ENCODE measurements around the gene CLSTN2.

Gene CLSTN2

DNA sequence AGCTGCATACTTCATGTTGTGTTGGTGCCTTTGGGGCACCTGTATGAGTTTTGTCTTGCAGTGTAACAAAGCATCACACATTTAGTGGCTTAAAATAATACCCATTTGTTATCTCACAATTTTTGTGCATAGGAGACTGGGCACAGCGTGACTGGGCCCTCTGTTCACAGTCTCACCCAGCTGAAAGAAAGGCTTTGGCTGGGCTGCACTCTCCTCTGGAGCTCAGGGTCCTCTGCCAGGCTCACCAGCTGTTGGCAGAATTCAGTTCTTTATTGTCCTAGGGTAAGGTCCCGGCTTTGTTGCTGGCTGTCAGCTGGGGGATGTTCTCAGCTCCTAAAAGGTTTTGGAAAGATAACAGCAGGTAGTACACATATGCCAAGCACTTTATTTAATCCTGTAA is 263.3 kb downstream of the CLSTN2 start:
- no peaks in the 10 kb centered on the region for H3K9me3 ChIP-seq
- H3K4me1 ChIP-seq, result no peaks in the 10 kb centered on the region
- no peak for DNase-seq
- H3K36me3 ChIP-seq, result no peaks in the 10 kb centered on the region
- no peak overlapping the region for H3K4me3 ChIP-seq
- H3K27ac ChIP-seq, result no peak overlapping the region
- intact Hi-C loops (cut with DNase I; ENCODE audit: low total_unique reads), result no loop called here
- TF ChIP-seq, protein P1, sequence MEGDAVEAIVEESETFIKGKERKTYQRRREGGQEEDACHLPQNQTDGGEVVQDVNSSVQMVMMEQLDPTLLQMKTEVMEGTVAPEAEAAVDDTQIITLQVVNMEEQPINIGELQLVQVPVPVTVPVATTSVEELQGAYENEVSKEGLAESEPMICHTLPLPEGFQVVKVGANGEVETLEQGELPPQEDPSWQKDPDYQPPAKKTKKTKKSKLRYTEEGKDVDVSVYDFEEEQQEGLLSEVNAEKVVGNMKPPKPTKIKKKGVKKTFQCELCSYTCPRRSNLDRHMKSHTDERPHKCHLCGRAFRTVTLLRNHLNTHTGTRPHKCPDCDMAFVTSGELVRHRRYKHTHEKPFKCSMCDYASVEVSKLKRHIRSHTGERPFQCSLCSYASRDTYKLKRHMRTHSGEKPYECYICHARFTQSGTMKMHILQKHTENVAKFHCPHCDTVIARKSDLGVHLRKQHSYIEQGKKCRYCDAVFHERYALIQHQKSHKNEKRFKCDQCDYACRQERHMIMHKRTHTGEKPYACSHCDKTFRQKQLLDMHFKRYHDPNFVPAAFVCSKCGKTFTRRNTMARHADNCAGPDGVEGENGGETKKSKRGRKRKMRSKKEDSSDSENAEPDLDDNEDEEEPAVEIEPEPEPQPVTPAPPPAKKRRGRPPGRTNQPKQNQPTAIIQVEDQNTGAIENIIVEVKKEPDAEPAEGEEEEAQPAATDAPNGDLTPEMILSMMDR (IDR thresholded peaks at IDR 0.05), result no peak
- no peaks in the 10 kb centered on the region for H3K27me3 ChIP-seq

DNA sequence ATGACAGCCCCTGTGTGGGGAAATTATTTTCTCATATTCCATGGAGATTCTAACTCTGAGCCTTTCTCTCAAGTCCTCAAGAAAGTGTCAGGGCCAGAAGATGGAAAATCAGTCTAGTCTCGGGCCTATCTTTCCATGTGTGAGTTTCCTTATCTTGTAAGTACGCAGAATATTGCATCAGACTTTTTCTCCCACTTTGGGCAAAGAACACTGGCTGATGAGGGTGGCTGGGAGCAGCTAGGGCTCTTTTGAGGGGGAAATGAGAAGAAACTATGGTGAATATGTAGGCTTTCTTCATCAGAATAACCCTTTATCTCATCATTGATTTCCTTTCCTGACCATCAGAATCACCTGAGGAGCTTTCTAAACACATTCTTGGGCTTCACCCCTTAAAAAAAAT is 264.0 kb downstream of the CLSTN2 start:
- no peak for DNase-seq
- no peak overlapping the region for H3K27ac ChIP-seq
- H3K9me3 ChIP-seq, result no peaks in the 10 kb centered on the region
- no peaks in the 10 kb centered on the region for H3K4me1 ChIP-seq
- no peaks in the 10 kb centered on the region for H3K36me3 ChIP-seq
- TF ChIP-seq, protein P1 (IDR thresholded peaks at IDR 0.05), result no peak
- no peaks in the 10 kb centered on the region for H3K27me3 ChIP-seq
- intact Hi-C loops (cut with DNase I; ENCODE audit: low total_unique reads), result no loop called here
- H3K4me3 ChIP-seq, result no peak overlapping the region

DNA sequence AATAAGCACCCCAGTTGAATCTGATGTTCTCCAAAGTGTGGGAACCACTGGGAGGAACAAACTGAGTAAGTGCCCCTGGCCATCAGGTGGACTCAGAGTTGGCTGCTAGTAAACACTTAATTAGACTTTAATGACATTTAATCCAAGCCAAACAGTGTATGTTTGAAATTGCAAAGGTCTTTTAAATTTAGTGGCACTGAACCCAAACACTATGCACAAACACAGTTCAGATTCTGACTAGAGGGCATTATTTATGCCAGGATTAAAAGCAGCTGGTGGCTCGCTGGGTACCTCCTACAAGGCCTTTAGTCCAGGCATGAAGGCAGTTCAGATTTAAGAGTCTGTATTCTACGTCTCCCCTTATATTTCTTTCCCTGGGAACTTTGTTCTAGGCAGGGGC is 264.8 kb downstream of the CLSTN2 start:
- Histone ChIP-seq H3K27ac (no peak overlapping the region), H3K4me1 (no peaks in the 10 kb centered on the region), H3K9me3 (no peaks in the 10 kb centered on the region), H3K4me3 (no peak overlapping the region), H3K27me3 (no peaks in the 10 kb centered on the region), H3K36me3 (no peaks in the 10 kb centered on the region)
- TF ChIP-seq, protein P1 (IDR thresholded peaks at IDR 0.05), result no peak
- no peak for DNase-seq
- intact Hi-C loops (cut with DNase I; ENCODE audit: low total_unique reads), result no loop called here

GRCh38 chr3:140203510-140203909 is 268.5 kb downstream of the CLSTN2 start:
- Histone ChIP-seq H3K4me1 (no peaks in the 10 kb centered on the region), H3K27ac (no peak overlapping the region), H3K36me3 (no peaks in the 10 kb centered on the region), H3K27me3 (no peaks in the 10 kb centered on the region), H3K9me3 (no peaks in the 10 kb centered on the region), H3K4me3 (no peak overlapping the region)
- no peak for DNase-seq
- TF ChIP-seq, protein P1 (IDR thresholded peaks at IDR 0.05), result no peak
- intact Hi-C loops (cut with DNase I; ENCODE audit: low total_unique reads), result no loop called here

DNA sequence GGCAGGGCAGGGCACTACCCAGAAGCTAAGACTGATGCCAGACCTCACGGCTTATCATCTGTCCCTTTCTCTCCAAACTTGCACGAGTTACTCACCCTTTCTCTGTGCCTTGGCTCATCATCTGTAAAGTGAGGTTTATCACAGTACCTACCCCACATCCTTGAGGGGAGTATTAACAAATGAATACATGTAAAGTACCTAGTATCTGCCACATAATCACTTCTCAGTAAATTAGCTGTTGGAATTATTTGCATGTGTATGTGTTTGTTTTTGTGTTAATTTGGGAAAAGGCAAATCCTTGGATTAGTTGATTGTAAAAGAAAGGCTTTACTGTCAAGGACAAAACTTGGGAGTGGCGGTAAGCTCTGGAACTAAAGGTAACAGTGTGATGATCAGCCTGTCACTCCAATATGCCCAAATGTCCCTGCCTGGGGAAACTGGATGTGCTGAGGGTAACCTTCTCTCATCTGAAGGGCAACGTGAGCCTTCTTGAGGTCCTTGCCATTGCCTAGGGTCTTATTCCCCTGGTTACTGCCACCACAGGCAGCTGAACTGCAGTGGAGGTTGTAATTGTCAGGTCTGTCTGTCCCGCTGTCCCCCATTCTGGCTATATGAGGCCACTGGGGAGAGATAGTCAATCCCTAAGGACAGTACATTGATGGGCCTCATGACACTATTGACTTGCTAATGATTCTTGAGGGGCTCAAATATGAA is 269.4 kb downstream of the CLSTN2 start:
- Histone ChIP-seq H3K9me3 (no peaks in the 10 kb centered on the region), H3K27ac (no peak overlapping the region), H3K27me3 (no peaks in the 10 kb centered on the region), H3K4me3 (no peak overlapping the region), H3K36me3 (no peaks in the 10 kb centered on the region), H3K4me1 (no peaks in the 10 kb centered on the region)
- no peak for DNase-seq
- TF ChIP-seq, protein P1 (IDR thresholded peaks at IDR 0.05), result no peak
- intact Hi-C loops (cut with DNase I; ENCODE audit: low total_unique reads), result no loop called here

- Histone ChIP-seq H3K36me3 (no peaks in the 10 kb centered on the region), H3K4me3 (no peak overlapping the region), H3K27ac (no peak overlapping the region), H3K9me3 (no peaks in the 10 kb centered on the region), H3K27me3 (no peaks in the 10 kb centered on the region), H3K4me1 (no peaks in the 10 kb centered on the region)
- TF ChIP-seq, protein P1 (IDR thresholded peaks at IDR 0.05), result no peak
- intact Hi-C loops (cut with DNase I; ENCODE audit: low total_unique reads), result no loop called here
- DNase-seq, result no peak
Measured at GRCh38 chr3:140205598-140205997, 270.6 kb downstream of the CLSTN2 start.

Measured in tibial artery (tissue), 4 donors.